Thymus (tissue), 14 donors: Measurements from ENCODE around the gene PSMD4. TPM values are rescaled to one million over a fixed set of nuclear protein-coding genes. Genes with fewer than 3 reads are reported as not detected.
"Not testable (repeated sequence)": the region's sequence is repeated elsewhere in the genome, so short reads cannot be mapped to it uniquely, and the experiment has no call there.

Experiments
- DNase-seq, 9 donors: peaks; one replicate each; pipeline ENCODE4 v3.0.0-alpha.2; 2013; ENCODE audit warnings: low spot score in 9 of 9, low read depth in 6 of 9, missing footprints in 1 of 9
- H3K27ac ChIP-seq, 2 donors: one replicate each; pipeline ENCODE4 v1.5.1; 2013; ENCODE audit warnings: control low read depth in 1 of 2, low read depth in 1 of 2, low read length in 1 of 2, mild to moderate bottlenecking in 1 of 2, moderate library complexity in 1 of 2
- H3K27me3 ChIP-seq, 2 donors: one replicate each; pipeline ENCODE4 v1.5.1; 2013; ENCODE audit warnings: low read length in 1 of 2; ENCODE audit not compliant: control insufficient read depth in 2 of 2, insufficient read depth in 1 of 2
- H3K36me3 ChIP-seq, 2 donors: one replicate each; pipeline ENCODE4 v1.5.1; 2013; ENCODE audit warnings: low read length in 1 of 2, mild to moderate bottlenecking in 1 of 2, moderate library complexity in 1 of 2; ENCODE audit not compliant: control insufficient read depth in 2 of 2, insufficient read depth in 2 of 2
- H3K4me1 ChIP-seq, 2 donors: one replicate each; pipeline ENCODE4 v1.5.1; 2013; ENCODE audit warnings: low read length in 2 of 2; ENCODE audit not compliant: control insufficient read depth in 2 of 2, insufficient read depth in 2 of 2
- H3K4me3 ChIP-seq, 2 donors: one replicate each; pipeline ENCODE4 v1.5.1; 2013; ENCODE audit warnings: low read length in 2 of 2, control low read depth in 1 of 2, mild to moderate bottlenecking in 1 of 2
- H3K9me3 ChIP-seq, 2 donors: one replicate each; pipeline ENCODE4 v1.5.1; 2013; ENCODE audit warnings: low read length in 1 of 2, mild to moderate bottlenecking in 1 of 2; ENCODE audit not compliant: control insufficient read depth in 2 of 2, insufficient read depth in 1 of 2
- WGBS: extraction: QIAGEN DNeasy Blood & Tissue Kit; methylation state at CpG from one replicate; pipeline ENCODE4 v1.1.7; 2013; 5-methylcytosine and 5-hydroxymethylcytosine counted together
- long read RNA-seq, 10 donors: transcript quantifications; one replicate each; lab custom pipeline, GENCODE V29; 2026
- polyA plus RNA-seq: library from polyadenylated mRNA; stranded (reverse); fragments of 200-250 nt; gene quantifications from one replicate; pipeline ENCODE4 v1.2.3, GENCODE V29; 2013
- total RNA-seq: library from RNA; stranded (reverse); fragments of 120-200 nt; gene quantifications from one replicate; pipeline ENCODE4 v1.2.4, GENCODE V29; 2013
- donor health status: healthy.

Gene PSMD4
- 272 TPM for total RNA-seq
- polyA plus RNA-seq = 157 TPM
- long read RNA-seq, donor 1, transcript PSMD4-202 (10 exons, 1,350 nt) = major isoform, 6 of 7 reads
- long read RNA-seq, donor 1, partial matches to known transcripts = 0 of 7 reads
- long read RNA-seq, donor 1, other reads (novel, unspliced or antisense) = 0 of 7 reads
- long read RNA-seq, donor 2, transcript PSMD4-202 (10 exons, 1,350 nt) = major isoform, 112 of 306 reads
- long read RNA-seq, donor 2, transcript PSMD4-201 (10 exons, 1,333 nt) = minor isoform, 9 of 306 reads
- long read RNA-seq, donor 2, partial matches to known transcripts = 160 of 306 reads
- long read RNA-seq, donor 2, other reads (novel, unspliced or antisense) = 23 of 306 reads
- long read RNA-seq, donor 3, transcript PSMD4-201 (10 exons, 1,333 nt) = minor isoform, 13 of 213 reads
- long read RNA-seq, donor 3, transcript PSMD4-202 (10 exons, 1,350 nt) = major isoform, 78 of 213 reads
- long read RNA-seq, donor 3, partial matches to known transcripts = 121 of 213 reads
- long read RNA-seq, donor 3, other reads (novel, unspliced or antisense) = 0 of 213 reads
- long read RNA-seq, donor 4, transcript PSMD4-201 (10 exons, 1,333 nt) = minor isoform, 5 of 67 reads
- long read RNA-seq, donor 4, transcript PSMD4-202 (10 exons, 1,350 nt) = major isoform, 28 of 67 reads
- long read RNA-seq, donor 4, partial matches to known transcripts = 31 of 67 reads
- long read RNA-seq, donor 4, other reads (novel, unspliced or antisense) = 0 of 67 reads
- long read RNA-seq, donor 5, transcript PSMD4-202 (10 exons, 1,350 nt) = major isoform, 84 of 177 reads
- long read RNA-seq, donor 5, transcript PSMD4-201 (10 exons, 1,333 nt) = minor isoform, 9 of 177 reads
- long read RNA-seq, donor 5, transcript PSMD4-207 (2 exons, 801 nt) = minor isoform, 6 of 177 reads
- long read RNA-seq, donor 5, partial matches to known transcripts = 63 of 177 reads
- long read RNA-seq, donor 5, other reads (novel, unspliced or antisense) = 14 of 177 reads
- long read RNA-seq, donor 6, transcript PSMD4-201 (10 exons, 1,333 nt) = minor isoform, 7 of 147 reads
- long read RNA-seq, donor 6, transcript PSMD4-202 (10 exons, 1,350 nt) = major isoform, 54 of 147 reads
- long read RNA-seq, donor 6, partial matches to known transcripts = 72 of 147 reads
- long read RNA-seq, donor 6, other reads (novel, unspliced or antisense) = 13 of 147 reads
- long read RNA-seq, donor 7, transcript PSMD4-202 (10 exons, 1,350 nt) = major isoform, 62 of 100 reads
- long read RNA-seq, donor 7, partial matches to known transcripts = 33 of 100 reads
- long read RNA-seq, donor 7, other reads (novel, unspliced or antisense) = 0 of 100 reads
- long read RNA-seq, donor 8, transcript PSMD4-202 (10 exons, 1,350 nt) = major isoform, 16 of 31 reads
- long read RNA-seq, donor 8, partial matches to known transcripts = 13 of 31 reads
- long read RNA-seq, donor 8, other reads (novel, unspliced or antisense) = 0 of 31 reads
- long read RNA-seq, donor 9, transcript PSMD4-202 (10 exons, 1,350 nt) = major isoform, 43 of 78 reads
- long read RNA-seq, donor 9, partial matches to known transcripts = 32 of 78 reads
- long read RNA-seq, donor 9, other reads (novel, unspliced or antisense) = 0 of 78 reads
- long read RNA-seq, donor 10, transcript PSMD4-202 (10 exons, 1,350 nt) = major isoform, 30 of 57 reads
- long read RNA-seq, donor 10, partial matches to known transcripts = 20 of 57 reads
- long read RNA-seq, donor 10, other reads (novel, unspliced or antisense) = 5 of 57 reads

GRCh38 chr1:151254217-151255213 is at the start of gene PSMD4:
Gene PSMD4, plus strand, starts transcription at chr1:151254734. Its CDS starts 49 bp downstream, at chr1:151254783.
- peak within 1 kb of the TSS; percentile 83 to 85 for H3K27ac ChIP-seq
- peak within 1 kb of the TSS; percentile 97 to 98 for H3K4me3 ChIP-seq
- H3K36me3 ChIP-seq = peaks cover 4 to 7% of the 10 kb centered on the region in 2 donors
- peak; percentile 91 to 99 (median 96) for DNase-seq
- H3K4me1 ChIP-seq = peaks cover 7 to 8% of the 10 kb centered on the region in 2 donors
- 12% methylated on average over 56 of the region's 56 CpGs for WGBS
- no peaks in the 10 kb centered on the region for H3K9me3 ChIP-seq
- H3K27me3 ChIP-seq = no peaks in the 10 kb centered on the region

- not testable (repeated sequence) for DNase-seq, H3K27me3 ChIP-seq, H3K9me3 ChIP-seq, H3K27ac ChIP-seq, H3K4me1 ChIP-seq, H3K4me3 ChIP-seq
- peaks cover 42 to 51% of the 10 kb centered on the region in 2 donors for H3K36me3 ChIP-seq
- WGBS = 98% methylated on average over 12 of the region's 12 CpGs
These were observed 49.1 kb upstream of the PSMD4 start for GRCh38 chr1:151205381-151205965.

- Histone ChIP-seq H3K27ac (no peak overlapping the region), H3K4me1 (peaks cover 2 to 10% of the 10 kb centered on the region in 2 donors), H3K4me3 (no peak overlapping the region), H3K36me3 (peaks cover 31 to 48% of the 10 kb centered on the region in 2 donors), H3K9me3 (no peaks in the 10 kb centered on the region), H3K27me3 (no peaks in the 10 kb centered on the region)
- DNase-seq = no peak
- whole genome bisulfite sequencing = 100% methylated on average over 1 of the region's 1 CpG
These were observed 43.7 kb upstream of the PSMD4 start for GRCh38 chr1:151210830-151211229.

- H3K27ac ChIP-seq = peak overlapping the region in 1 of 2 donors; percentile 17
- peaks cover 2 to 10% of the 10 kb centered on the region in 2 donors for H3K4me1 ChIP-seq
- H3K4me3 ChIP-seq = no peak overlapping the region
- 75% methylated on average over 15 of the region's 15 CpGs for WGBS
- H3K9me3 ChIP-seq = no peaks in the 10 kb centered on the region
- H3K36me3 ChIP-seq = peaks cover 25 to 37% of the 10 kb centered on the region in 2 donors
- DNase-seq = peak in 2 of 9 donors; percentile 26 to 34
- H3K27me3 ChIP-seq = no peaks in the 10 kb centered on the region
These were observed 42.4 kb upstream of the PSMD4 start for GRCh38 chr1:151211972-151212705.

- Histone ChIP-seq H3K27ac (no peak overlapping the region), H3K36me3 (peaks cover 21 to 32% of the 10 kb centered on the region in 2 donors), H3K4me3 (no peak overlapping the region), H3K27me3 (no peaks in the 10 kb centered on the region), H3K9me3 (no peaks in the 10 kb centered on the region), H3K4me1 (peaks cover 2 to 10% of the 10 kb centered on the region in 2 donors)
- no peak for DNase-seq
- WGBS = 65% methylated on average over 2 of the region's 2 CpGs
These were observed 41.0 kb upstream of the PSMD4 start for GRCh38 chr1:151213560-151213959.

GRCh38 chr1:151221616-151222015 is 32.9 kb upstream of the PSMD4 start:
- H3K4me1 ChIP-seq = no peaks in the 10 kb centered on the region
- no peaks in the 10 kb centered on the region for H3K9me3 ChIP-seq
- no peak overlapping the region for H3K27ac ChIP-seq
- H3K36me3 ChIP-seq = peaks cover 23 to 37% of the 10 kb centered on the region in 2 donors
- WGBS = 99% methylated on average over 1 of the region's 1 CpG
- DNase-seq = no peak
- no peaks in the 10 kb centered on the region for H3K27me3 ChIP-seq
- H3K4me3 ChIP-seq = no peak overlapping the region

GRCh38 chr1:151222130-151222529 is 32.4 kb upstream of the PSMD4 start:
- no peak overlapping the region for H3K27ac ChIP-seq
- H3K4me3 ChIP-seq = no peak overlapping the region
- no peaks in the 10 kb centered on the region for H3K9me3 ChIP-seq
- H3K27me3 ChIP-seq = no peaks in the 10 kb centered on the region
- peaks cover 23 to 40% of the 10 kb centered on the region in 2 donors for H3K36me3 ChIP-seq
- no peaks in the 10 kb centered on the region for H3K4me1 ChIP-seq
- WGBS = 97% methylated on average over 4 of the region's 4 CpGs
- no peak for DNase-seq
